PC-3 (cell line): ENCODE results near the gene MAPKAP1. TPM values are rescaled to one million over a fixed set of nuclear protein-coding genes. Genes with fewer than 3 reads are reported as not detected.

Experiments used
- ATAC-seq: fragments of 200-7000 bp; cut with Tn5 transposase; 2 replicates; pipeline ENCODE4 v1.9.1; 2020; ENCODE audit warnings: mild to moderate bottlenecking, moderate library complexity
- BruUV-seq: library from RNA; stranded (reverse); fragments of 400-500 nt; replicated peaks from 2 replicates; lab custom pipeline; 2021; lab: Mats Ljungman, UMichigan
- CTCF ChIA-PET: fragments of 300-600 bp; sonication (Branson Sonifier 250); formaldehyde crosslinking; loops from one replicate; lab custom pipeline; 2022; ENCODE audit warnings: antibody characterized with exemption; lab: Charles Lee
- POLR2A ChIA-PET: fragments of 300-600 bp; sonication (Branson Sonifier 250); formaldehyde crosslinking; loops from one replicate; lab custom pipeline; 2022; ENCODE audit warnings: antibody characterized with exemption; ENCODE audit not compliant: unreplicated experiment; lab: Charles Lee
- DNase-seq: peaks from one replicate; pipeline ENCODE4 v3.0.0-alpha.2; 2015
- H2AFZ ChIP-seq: fragments of 300-600 bp; sonication (generic); 2 replicates; pipeline ENCODE4 v1.6.0; 2016; ENCODE audit warnings: antibody characterized with exemption, low read length
- H3F3A ChIP-seq: fragments of 300-600 bp; sonication (generic); one replicate; pipeline ENCODE4 v1.6.0; 2017; ENCODE audit warnings: antibody characterized with exemption, low read length, control low read depth, mild to moderate bottlenecking; ENCODE audit not compliant: unreplicated experiment
- H3K27ac ChIP-seq: fragments of 300-600 bp; sonication (generic); 2 replicates; pipeline ENCODE4 v1.5.1; 2016; ENCODE audit warnings: mild to moderate bottlenecking, low read length
- H3K27me3 ChIP-seq: fragments of 300-600 bp; sonication (generic); 2 replicates; pipeline ENCODE4 v1.6.1; 2016; ENCODE audit warnings: low read length, mixed read lengths
- H3K36me3 ChIP-seq: fragments of 300-600 bp; sonication (generic); 2 replicates; pipeline ENCODE4 v1.6.1; 2016; ENCODE audit warnings: low read depth, mixed run types, low read length, mixed read lengths
- H3K4me1 ChIP-seq: fragments of 300-600 bp; sonication (generic); 2 replicates; pipeline ENCODE4 v1.5.1; 2016; ENCODE audit warnings: low read length; ENCODE audit not compliant: insufficient read depth
- H3K4me2 ChIP-seq: fragments of 300-600 bp; sonication (generic); 2 replicates; pipeline ENCODE4 v1.6.0; 2016; ENCODE audit warnings: low read length
- H3K4me3 ChIP-seq: fragments of 300-600 bp; sonication (generic); 2 replicates; pipeline ENCODE4 v1.5.1; 2016; ENCODE audit warnings: mild to moderate bottlenecking, low read length, mixed read lengths
- H3K79me2 ChIP-seq: fragments of 300-600 bp; sonication (generic); 2 replicates; pipeline ENCODE4 v1.6.1; 2017; ENCODE audit warnings: low read length, mixed read lengths
- H3K9ac ChIP-seq: fragments of 300-600 bp; sonication (generic); 2 replicates; pipeline ENCODE4 v1.6.0; 2016; ENCODE audit warnings: mild to moderate bottlenecking, low read length
- H3K9me2 ChIP-seq: fragments of 300-600 bp; sonication (generic); replicated peaks from 2 replicates; pipeline ENCODE4 v1.6.1; 2016; ENCODE audit warnings: mixed run types, low read length, mixed read lengths
- H3K9me3 ChIP-seq: fragments of 300-600 bp; sonication (generic); 2 replicates; pipeline ENCODE4 v1.6.1; 2016; ENCODE audit warnings: low read length, mixed read lengths
- H4K20me1 ChIP-seq: fragments of 300-600 bp; sonication (generic); 2 replicates; pipeline ENCODE4 v1.6.1; 2016; ENCODE audit warnings: low read length, mixed read lengths
- CTCF ChIP-seq: fragments of 300-600 bp; sonication (generic); conservative IDR thresholded peaks from 2 replicates; pipeline ENCODE4 v1.5.1; 2017; ENCODE audit warnings: antibody characterized with exemption, low read depth, mild to moderate bottlenecking, low read length
- EZH2 ChIP-seq: fragments of 300-600 bp; sonication (generic); IDR thresholded peaks from one replicate; pipeline ENCODE4 v1.6.1; 2017; ENCODE audit warnings: antibody characterized with exemption, mild to moderate bottlenecking, low read length; ENCODE audit not compliant: unreplicated experiment
- EZH2phosphoT487 ChIP-seq: fragments of 300-600 bp; sonication (generic); IDR thresholded peaks from 2 replicates; pipeline ENCODE4 v1.6.1; 2018; ENCODE audit warnings: mild to moderate bottlenecking, antibody characterized with exemption, low read length, borderline replicate concordance
- intact Hi-C: fragments of 100-400 bp; cut with micrococcal nuclease; formaldehyde crosslinking; loops from 2 replicates; pipeline ENCODE4 v1.9.0; 2023
- total RNA-seq: library from RNA; depleted of rRNA; stranded (reverse); fragments of >200 nt; gene quantifications from 2 replicates; pipeline ENCODE4 v1.2.3, GENCODE V29; 2014

MAPKAP1 gene
- total RNA-seq, 1 experiment from 2014 or later, result 128 TPM

GRCh38 chr9:125513303-125513667, 193.7 kb downstream of the MAPKAP1 start:
- Histone ChIP-seq H3K9ac (peak overlapping the region; percentile 68), H3K27me3 (no peaks in the 10 kb centered on the region), H3K4me1 (peaks cover 37% of the 10 kb centered on the region), H3K4me2 (peak overlapping the region; percentile 89), H3K9me2 (no peaks in the 10 kb centered on the region), H3F3A (no peaks in the 10 kb centered on the region), H3K27ac (peak overlapping the region; percentile 98), H3K4me3 (peak overlapping the region; percentile 65), H3K36me3 (no peaks in the 10 kb centered on the region; the same call in 1 of the 2 replicates), H2AFZ (no peak overlapping the region; the same call in 1 of the 2 replicates), H4K20me1 (no peaks in the 10 kb centered on the region), H3K79me2 (peaks cover 6% of the 10 kb centered on the region; the same call in 1 of the 2 replicates), H3K9me3 (no peaks in the 10 kb centered on the region)
- CTCF ChIA-PET, result no interaction called here
- TF ChIP-seq EZH2 (no peak), EZH2phosphoT487 (no peak), CTCF (no peak)
- no peak for DNase-seq
- intact Hi-C loops, result no loop called here
- ATAC-seq, result no peak
- BruUV-seq, result no TSS peak
- POLR2A ChIA-PET, result interaction anchor here (0.6 kb wide), 1 partner anchor 795 kb away, joined by 7 read pairs; no protein-coding TSS in a partner anchor

- Histone ChIP-seq H3K4me1 (peaks cover 37% of the 10 kb centered on the region), H3K27ac (peak overlapping the region; percentile 98), H3K4me3 (peak overlapping the region; percentile 47), H3K9ac (peak overlapping the region; percentile 80), H3K4me2 (peak overlapping the region; percentile 87), H3K79me2 (peaks cover 6% of the 10 kb centered on the region; the same call in 1 of the 2 replicates), H3K9me3 (no peaks in the 10 kb centered on the region), H4K20me1 (no peaks in the 10 kb centered on the region), H3K36me3 (no peaks in the 10 kb centered on the region; the same call in 1 of the 2 replicates), H3F3A (no peaks in the 10 kb centered on the region), H3K9me2 (no peaks in the 10 kb centered on the region), H3K27me3 (no peaks in the 10 kb centered on the region), H2AFZ (no peak overlapping the region)
- BruUV-seq, result no TSS peak
- DNase-seq (peak; percentile 80), ATAC-seq (peak; percentile 36)
- intact Hi-C loops, result no loop called here
- POLR2A ChIA-PET, result interaction anchor here (0.7 kb wide), 1 partner anchor 217 kb away, joined by 3 read pairs; no protein-coding TSS in a partner anchor
- TF ChIP-seq EZH2phosphoT487, result no peak
- no peak for TF ChIP-seq EZH2
- no peak for TF ChIP-seq CTCF
- CTCF ChIA-PET, result interaction anchor here (0.6 kb wide), 1 partner anchor 195 kb away, joined by 3 read pairs; the partner anchor contains the start of gene MAPKAP1
Observed at GRCh38 chr9:125511789-125512660, 195.0 kb downstream of the MAPKAP1 start.
